Stimulated activated CD4-positive, alpha-beta T cell treated with anti-CD3 and anti-CD28 coated beads, Interleukin-4, amount 100 ng/mL, for 4 hours (primary cell): Measurements from ENCODE around the gene SLN.

Experiments
- DNase-seq, 2 experiments: peaks; one replicate each; pipeline ENCODE4 v3.0.0-alpha.2; 2020

SLN gene

DNA sequence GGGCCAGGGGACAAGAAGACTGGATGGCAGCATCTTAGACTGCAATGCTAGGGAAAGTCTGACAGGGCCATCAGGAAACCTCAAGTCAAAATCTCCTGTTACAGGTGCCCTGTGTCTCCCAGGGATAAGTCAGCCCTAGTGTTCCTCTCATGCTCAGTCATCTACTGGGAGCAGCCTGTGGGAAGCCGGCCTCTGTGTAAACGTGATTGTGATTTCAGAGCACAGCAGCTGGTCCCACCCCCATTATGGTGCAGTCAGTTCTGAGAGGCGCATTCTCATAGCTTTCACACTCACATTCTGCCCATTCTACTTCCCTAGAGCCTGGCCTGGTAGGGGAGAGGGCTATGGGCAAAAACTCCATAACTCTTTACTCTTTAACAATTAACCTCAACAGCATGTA is 7.2 kb upstream of the SLN start:
- DNase-seq, result no peak

DNA sequence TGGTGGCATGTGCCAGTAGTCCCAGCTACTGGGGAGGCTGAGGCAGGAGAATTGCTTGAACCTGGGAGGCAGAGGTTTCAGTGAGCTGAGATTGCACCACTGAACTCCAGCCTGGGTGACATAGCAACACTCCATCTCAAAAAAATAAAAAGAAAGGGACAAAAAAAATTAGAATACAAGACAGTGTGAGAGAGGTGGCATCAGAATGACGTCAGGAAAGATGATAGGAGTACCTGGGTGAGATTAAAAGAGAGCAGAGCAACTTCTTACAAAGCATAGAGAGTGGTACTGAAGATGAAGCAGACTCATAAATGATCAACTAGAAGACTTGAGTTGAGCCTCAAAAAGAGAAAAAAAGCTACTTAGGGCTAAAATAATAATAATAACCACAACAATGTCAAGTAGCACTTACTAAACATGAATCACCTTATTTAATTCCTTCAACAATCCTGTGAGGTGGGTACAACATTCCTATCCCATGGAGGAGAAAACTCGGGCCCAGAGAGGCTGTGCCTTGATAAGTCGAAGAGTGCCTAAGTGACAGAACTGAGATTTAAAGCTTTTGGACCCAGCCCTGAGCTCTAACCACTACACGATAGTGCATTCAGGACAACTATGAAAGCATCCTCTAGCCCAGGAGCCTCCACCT is 5.2 kb upstream of the SLN start:
- no peak for DNase-seq

DNA sequence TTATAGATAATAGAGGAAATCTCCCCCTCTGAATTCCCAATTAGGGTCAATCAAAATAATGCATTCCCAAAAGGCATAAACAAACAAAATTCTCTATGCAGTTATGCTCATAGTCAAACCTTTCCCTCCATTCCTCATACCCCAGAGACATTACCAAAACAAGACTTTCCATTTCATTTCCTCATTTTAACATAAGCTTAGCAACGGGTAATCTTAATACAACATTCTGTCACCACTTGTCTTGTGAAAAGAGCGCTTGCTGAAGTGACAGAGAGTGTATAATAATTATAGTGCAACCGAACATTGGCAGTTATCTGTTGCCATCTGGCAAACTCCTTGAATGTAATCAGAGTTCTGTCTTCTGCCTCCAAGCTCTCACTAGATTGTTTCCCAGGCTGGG is 1.2 kb upstream of the SLN start:
- DNase-seq, result no peak

- no peak for DNase-seq
Observed at GRCh38 chr11:107710301-107710700, 1.6 kb downstream of the SLN start.

DNA sequence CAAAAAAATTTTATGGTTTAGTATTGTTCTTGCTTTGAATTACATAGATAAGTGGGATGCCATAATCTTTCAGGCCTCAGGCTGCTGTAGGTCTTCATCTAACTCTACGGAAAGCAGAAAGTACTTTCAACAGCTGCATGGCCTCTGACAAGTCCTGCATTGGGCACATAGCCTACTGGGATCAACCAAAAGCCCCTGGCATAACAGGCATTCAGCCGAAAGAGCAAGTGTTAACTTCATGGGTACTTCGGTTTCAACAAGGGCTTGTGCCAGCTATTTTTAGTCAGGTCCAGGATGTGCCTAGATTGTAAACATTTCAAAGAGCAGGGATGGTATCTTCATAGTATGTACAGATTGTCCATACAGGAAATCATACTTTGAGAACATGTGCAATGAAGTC is 3.1 kb downstream of the SLN start:
- no peak for DNase-seq

GRCh38 chr11:107707807-107708206 is 4.0 kb downstream of the SLN start:
- DNase-seq, result no peak

DNA sequence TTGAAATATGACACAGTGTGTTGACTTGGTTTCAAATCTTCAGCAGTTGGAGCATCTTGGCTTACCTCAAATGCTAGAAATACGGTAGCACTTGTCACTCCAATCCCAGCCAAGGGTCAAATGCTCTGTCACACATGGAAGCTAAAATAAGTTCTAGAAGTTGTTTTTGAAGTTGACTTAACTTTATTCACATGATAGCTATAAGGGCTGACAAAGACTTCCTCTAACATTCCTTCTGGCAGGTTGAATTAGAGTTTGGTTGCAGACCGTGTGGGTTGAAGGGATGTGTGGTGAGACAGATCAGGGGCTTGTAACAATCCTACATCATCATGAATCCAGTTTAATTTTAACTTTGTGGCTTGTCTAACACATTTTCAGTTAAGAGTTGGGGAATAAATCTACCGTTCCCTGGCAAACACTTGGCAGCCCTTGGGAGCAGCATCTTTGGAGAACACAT is 4.6 kb downstream of the SLN start:
- no peak for DNase-seq

GRCh38 chr11:107706531-107706930 is 5.3 kb downstream of the SLN start:
- DNase-seq, result no peak

GRCh38 chr11:107705027-107705426 is 6.8 kb downstream of the SLN start:
- DNase-seq, result no peak

DNA sequence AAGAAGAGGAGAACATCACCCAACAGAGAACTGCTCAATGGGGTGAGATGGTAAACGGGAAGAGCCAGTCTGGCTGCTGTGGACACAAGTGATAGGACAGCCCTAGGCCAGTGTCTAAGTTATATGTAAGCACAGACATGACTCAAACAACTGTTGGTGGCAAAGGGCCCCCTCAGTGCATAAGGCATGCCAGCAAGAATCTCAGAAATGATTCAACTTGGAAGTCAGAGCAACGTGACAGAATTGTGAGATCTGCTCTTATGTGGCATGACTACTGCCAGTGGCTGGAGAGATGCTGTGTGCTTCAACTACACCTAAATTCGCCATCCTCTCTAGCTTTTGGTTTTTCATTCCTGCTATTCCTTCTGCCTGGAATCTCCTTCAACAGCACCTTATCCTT is 7.4 kb downstream of the SLN start:
- DNase-seq, result no peak

DNA sequence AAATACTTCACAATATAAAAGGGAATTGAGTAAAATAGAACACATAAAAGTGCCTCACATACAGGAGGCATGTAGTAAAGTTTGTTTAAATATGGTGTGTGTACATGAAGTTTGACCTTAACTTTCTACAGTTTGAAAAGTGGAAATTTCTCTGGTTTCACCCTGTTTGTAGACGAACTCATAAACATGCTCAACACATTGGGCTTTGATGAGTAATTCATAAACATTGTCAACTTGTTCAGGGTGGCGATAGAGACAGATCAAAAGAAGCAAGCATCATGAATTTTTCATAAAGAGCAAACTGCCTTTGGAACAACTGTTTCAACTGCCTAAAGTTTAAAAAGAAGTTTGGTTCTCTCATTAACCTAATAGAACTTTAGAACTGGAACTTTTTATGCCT is 9.1 kb downstream of the SLN start:
- DNase-seq, result no peak

DNA sequence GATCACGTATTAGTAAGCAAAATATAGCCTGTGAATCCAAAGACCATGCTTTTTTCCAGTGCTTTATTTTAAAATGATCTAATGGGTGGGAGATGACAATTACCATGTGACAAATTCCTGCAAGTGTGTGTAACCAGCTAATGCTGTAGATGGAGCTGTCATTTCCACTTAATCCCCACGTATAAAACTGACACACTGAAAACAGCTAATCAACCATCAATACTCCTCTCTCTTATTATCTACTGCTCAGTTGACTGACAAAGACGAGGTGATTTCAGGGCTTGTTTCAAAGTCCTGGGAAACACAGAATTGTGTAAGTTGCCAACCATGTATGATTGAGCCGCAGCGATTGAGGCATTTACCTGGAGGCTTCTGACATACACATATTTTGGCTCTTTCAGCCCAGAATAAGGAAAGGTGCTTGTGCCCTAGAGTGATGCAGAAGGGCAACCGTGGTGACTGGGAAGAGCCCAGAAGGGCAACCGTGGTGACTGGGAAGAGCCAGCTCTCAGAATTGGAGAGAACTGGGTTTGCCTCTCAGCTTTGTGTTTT is 9.7 kb downstream of the SLN start:
- no peak for DNase-seq

DNA sequence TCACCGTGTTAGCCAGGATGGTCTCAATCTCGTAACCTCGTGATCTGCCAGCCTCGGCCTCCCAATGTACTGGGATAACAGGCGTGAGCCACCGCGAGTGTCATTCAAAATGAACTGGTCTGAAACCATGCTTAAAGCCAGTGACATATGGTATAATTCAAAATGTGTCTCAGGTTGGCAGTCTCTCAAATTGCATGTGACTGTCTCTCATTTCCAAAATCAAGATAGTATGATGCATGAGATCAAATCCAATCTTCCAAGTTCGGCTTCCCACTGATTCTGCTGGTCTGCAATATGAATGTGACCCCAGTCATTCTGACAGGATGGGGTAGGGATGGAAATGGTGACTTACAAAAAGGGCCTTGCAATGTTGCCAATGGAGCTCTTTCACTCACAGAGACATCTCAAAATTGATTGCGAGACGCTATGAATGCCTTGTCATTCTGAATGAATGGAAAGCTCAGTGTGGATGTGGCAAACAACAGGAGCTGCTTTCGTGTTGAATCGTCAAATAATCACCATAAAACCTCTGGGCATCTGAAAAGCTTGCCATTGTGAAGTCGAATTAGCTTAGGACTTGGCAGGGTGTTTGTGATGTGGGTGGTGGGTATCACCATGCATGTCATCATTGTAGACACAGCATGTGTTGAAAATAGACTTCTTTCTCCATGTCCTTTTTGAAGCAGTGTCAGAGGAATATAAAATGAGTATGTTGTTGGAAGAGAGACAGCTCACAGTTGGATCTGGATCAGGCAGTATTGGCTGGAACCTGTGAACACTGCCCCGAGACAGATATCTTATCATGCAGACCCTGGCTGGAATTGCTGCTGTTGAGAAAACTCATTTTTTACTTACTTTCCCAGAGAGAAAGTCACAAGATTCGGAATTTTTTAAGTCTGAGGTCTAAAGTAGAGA is 12.2 kb downstream of the SLN start:
- DNase-seq, result no peak

GRCh38 chr11:107697291-107697690 is 14.6 kb downstream of the SLN start:
- DNase-seq, result no peak

- no peak for DNase-seq
Observed at GRCh38 chr11:107696140-107696539, 15.7 kb downstream of the SLN start.

GRCh38 chr11:107695446-107695845 is 16.4 kb downstream of the SLN start:
- DNase-seq, result no peak

GRCh38 chr11:107691000-107691750 is 20.7 kb downstream of the SLN start:
- DNase-seq, result no peak

DNA sequence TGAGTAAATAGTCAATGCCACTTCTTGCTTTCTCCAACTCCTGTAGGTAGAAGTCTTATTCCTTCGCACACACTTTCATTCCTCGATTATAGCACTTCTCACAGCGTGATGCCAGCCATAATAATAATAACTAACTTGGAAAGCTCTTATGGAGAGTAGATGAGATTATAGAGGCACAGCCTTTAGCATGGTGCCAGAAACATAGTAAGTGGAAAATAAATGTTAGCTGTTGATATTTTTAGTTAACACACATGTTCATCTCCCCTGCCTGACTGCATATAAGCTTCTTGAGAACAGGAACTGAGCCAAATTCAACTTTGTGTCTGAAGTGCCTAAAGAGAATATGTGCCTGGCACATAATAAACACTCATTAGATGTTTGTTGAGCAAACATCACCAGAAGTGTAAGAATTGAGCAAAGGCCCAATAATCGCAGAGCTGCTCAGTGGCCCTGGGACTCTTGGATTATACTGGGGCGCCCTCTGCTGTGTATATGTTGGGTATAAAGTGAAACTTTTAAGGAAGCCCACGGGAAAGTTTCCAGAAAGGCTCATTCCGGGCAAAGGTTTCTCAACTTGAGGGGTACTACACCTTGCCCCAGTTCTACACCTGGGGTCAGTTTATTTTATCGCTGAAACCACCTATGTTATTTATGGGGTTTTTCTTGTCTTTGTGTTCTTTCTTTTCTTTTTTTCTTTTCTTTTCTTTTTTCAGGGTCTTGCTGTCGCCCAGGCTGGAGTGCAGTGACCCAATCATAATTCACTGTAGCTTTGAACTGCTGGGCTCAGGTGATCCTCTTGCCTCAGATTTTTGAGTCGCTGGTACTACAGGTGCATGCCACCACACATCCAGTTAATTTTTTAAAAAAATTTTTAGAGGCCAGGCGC is 22.3 kb downstream of the SLN start:
- peak; percentile 36 to 37 for DNase-seq

DNA sequence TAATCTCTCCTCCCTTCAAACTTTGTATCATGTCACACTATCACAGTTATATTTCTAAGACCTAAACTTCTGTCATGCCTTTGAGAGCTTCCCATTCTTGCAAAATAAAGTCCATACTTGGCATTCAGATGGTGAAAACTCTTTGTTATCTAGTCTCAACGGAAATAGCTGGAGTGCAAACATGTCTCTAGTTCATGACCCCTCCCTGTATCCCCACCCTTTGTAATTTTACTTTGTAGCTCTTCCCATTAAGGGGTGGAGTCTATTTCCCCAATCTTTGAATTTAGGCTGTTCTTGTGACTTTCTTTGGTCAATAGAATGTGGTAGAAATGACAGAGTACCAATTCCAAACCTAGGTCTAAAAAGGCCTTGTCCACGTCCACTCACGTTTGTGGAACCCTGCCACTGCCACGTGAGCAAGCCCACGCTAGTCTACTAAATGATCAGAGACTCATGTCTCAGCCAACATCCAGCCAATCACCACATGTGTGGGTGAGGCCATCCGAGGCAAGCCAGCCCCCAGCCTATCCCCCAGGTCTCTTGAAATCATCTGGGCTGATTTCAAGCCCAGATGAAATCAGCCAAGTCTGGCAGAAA is 23.4 kb downstream of the SLN start:
- DNase-seq, result no peak

GRCh38 chr11:107683807-107684206 is 28.0 kb downstream of the SLN start:
- DNase-seq, result no peak

DNA sequence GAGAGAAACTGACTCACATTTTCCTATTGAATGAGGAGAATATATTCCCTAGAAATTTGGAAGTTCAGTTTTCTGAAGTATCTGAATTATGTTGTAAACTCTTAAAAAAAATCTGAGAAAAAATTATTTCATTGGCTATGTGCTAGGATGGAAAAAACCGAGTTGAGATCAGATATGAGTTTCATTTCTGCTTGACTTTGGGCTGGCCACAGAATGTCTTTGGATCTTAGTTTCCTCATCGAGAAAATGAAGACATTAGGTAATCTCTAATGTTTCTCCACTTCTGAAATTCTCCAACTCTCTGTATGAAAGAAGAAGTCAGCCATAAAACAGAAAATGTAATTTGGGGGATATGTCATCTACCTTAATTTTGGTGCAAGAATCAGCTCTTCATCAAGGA is 28.8 kb downstream of the SLN start:
- DNase-seq, result no peak

- DNase-seq, result no peak
Observed at GRCh38 chr11:107682572-107682971, 29.3 kb downstream of the SLN start.
